HG02759 (cell line): ENCODE data around the gene BRF1.
"Not testable (repeated sequence)": the region's sequence is repeated elsewhere in the genome, so short reads cannot be mapped to it uniquely, and the experiment has no call there.

Experiments used
- ATAC-seq: cut with Tn5 transposase; IDR thresholded peaks from one replicate; pipeline ENCODE4 v1.9.1; 2021; ENCODE audit warnings: mild to moderate bottlenecking, moderate library complexity; ENCODE audit not compliant: unreplicated experiment

Gene BRF1, protein sequence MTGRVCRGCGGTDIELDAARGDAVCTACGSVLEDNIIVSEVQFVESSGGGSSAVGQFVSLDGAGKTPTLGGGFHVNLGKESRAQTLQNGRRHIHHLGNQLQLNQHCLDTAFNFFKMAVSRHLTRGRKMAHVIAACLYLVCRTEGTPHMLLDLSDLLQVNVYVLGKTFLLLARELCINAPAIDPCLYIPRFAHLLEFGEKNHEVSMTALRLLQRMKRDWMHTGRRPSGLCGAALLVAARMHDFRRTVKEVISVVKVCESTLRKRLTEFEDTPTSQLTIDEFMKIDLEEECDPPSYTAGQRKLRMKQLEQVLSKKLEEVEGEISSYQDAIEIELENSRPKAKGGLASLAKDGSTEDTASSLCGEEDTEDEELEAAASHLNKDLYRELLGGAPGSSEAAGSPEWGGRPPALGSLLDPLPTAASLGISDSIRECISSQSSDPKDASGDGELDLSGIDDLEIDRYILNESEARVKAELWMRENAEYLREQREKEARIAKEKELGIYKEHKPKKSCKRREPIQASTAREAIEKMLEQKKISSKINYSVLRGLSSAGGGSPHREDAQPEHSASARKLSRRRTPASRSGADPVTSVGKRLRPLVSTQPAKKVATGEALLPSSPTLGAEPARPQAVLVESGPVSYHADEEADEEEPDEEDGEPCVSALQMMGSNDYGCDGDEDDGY

DNA sequence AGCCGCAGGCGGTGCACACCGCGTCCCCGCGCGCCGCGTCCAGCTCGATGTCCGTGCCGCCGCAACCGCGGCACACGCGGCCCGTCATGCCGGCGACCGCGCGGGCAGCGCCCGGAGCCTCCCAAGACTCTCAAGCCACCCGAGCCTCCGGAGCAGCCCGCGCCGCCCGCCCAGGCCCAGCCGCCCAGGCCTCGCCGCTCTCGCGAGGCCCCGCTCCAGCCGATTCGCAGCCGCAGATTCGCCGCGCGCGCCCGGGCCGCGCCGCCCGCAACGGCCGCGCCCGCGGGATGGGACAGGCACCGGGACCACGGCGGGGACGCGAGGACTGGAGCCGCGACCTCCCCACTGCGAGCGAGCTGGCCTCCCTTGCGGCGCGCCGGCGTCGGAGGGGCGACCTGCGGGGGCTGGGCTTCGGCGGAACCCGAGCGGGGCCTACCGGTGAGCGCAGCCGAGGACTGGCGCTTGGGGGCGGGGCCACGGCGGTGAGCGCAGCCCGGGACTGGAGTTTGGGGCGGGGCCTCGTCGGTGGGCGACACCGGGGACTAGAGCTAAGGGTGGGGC is at the start of gene BRF1:
BRF1 (minus strand) TSS at position 460 of the 561 bp plus-strand sequence; CDS start at position 88, 372 bp downstream.
- peak; percentile 85 for ATAC-seq

GRCh38 chr14:105349992-105350391 is 49.2 kb upstream of the BRF1 start:
- no peak for ATAC-seq

GRCh38 chr14:105348945-105349699 is 48.3 kb upstream of the BRF1 start:
- ATAC-seq, result no peak

GRCh38 chr14:105348169-105348944 is 47.6 kb upstream of the BRF1 start:
- no peak for ATAC-seq

DNA sequence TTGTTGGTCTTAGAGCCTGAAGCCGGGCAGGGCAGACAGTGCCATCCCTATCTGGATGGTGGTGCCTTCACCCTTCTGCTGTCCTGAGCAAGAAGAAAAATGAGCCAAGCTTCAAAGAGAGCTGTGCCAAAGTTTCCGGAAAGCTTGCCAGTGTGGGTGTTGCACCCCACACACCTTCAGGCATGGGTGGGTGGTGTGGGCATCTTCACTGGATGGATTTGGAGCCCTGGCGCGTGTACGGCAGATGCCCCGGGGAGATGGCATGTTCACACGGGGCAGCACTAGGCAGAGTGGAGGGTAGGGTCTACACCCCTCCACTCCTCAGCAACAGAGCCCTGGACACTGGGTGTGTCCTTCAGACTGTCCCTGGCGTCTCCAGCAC is 46.8 kb upstream of the BRF1 start:
- no peak for ATAC-seq

DNA sequence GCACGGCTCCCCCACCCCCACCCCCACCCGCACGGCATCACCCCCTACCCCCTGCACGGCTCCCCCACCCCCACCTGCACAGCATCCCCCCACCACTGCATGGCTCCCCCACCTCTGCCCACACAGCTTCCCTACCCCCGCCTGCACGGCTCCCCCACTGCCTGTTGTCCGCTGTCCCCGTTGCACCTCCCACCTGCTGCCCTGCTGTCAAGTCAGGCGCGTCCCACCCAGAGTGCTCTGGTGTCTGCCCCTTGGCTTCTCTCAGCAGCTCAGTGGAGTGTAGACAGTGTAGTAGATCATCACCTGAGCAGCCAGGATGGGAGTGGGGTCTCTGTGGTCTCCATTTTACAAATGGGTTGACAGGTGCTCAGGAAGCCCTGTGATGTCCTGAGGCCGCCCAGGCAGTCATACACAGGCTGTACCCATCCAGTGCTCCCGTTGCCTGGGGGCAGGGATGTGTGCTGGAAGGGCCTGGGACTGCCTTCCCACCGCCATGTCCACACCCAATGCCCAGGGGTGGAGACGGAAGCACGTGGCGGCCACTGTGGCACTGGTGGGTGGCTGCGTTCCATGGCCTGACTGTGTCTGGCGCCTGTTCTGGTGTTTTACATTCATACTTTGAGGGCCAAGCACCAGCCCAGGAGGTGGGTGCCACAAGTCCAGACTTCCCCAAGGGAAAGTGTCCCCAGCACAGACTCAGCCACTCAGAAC is 46.2 kb upstream of the BRF1 start:
- ATAC-seq, result no peak

DNA sequence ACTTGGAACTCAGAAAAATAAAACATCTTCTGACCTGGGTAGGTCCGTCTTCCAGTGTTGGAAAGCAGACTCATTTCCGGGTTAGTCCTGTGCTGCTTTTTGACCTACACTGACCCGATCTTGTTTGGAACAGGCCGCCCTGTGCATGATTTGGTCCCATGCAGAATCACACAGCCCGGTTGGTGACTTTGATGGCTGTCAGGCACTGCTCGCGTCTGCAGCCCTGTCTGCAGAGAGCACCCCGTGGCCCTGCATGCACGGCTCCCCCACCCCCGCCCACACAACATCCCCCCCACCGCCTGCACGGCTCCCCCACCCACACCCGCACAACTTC is 45.4 kb upstream of the BRF1 start:
- ATAC-seq, result no peak

DNA sequence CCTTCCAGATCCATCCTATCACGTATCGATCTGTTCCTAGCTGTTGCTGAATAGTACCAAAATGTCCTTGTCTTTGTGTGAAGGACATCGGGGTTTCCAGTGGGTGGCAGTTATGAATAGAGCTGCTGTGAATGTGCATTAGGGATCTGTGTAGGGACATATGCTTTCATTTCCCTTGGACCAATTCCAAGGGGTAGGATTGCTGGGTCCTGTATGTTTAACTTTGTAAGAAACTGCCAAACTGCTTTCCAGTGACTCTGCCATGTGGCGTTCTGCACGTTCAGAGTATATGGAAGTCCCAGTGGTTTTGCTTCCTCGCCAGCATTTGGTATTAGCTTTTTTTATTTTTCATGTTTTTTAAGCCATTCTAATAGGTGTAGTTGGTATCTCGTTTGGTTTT is 42.4 kb upstream of the BRF1 start:
- no peak for ATAC-seq

- no peak for ATAC-seq
These were observed 40.3 kb upstream of the BRF1 start for GRCh38 chr14:105340821-105341733.

DNA sequence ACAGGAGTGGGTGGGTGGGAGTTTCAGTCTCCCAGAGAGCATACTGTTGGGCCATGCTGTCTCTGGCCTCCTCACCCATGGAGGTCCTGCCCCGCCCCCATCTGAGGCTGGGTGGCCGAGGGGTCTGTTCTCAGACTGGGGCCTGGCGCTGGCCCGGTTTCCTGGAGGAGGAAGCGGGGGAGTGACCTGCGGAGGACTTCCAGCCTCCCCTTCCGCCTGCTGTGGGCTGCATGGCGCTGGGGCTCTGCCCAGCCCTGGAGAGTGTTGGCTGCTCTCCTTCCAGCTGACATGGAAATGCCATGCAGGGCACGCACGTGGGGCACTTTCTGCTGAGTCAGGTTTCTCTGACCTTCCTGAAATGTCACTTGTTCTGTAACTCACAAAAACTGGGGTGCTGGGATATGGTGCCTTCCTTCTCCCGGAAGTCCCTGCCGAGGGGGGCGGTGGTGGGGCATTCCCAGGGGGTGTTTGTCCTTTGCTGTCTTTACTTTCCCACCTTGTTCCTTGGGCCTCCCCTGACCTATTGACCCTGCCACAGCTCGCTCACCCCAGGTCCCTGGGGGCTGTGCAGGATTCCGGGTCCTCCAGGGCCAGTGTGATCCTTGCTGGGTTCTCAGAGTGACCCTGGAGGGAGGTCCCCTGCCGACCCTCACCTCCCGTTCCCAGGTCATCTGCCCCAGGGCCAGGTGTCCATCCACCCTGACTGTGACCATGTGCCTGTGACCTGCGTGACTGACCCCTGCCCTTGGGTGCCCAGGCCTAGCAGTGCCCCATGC is 37.4 kb upstream of the BRF1 start:
- no peak for ATAC-seq

DNA sequence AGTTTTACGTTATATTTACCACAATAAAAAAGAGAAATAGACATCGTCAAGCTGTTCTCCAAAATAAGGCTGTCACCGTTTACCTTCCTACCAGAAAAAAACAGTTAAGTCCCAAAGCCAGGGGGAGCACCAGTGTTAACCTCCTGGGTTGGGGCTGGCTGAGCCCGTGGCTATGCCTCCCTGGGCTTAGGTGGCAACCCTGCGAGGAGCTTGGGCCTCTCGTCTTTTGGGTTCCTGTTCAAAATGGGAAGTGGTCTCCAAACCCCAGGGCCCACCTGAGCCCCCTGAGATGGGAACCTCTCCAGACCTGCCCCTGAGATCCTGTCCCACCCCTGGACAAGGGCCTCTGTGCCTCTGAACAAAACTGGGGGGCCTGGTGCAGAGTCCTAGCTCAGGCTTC is 36.6 kb upstream of the BRF1 start:
- ATAC-seq, result no peak

DNA sequence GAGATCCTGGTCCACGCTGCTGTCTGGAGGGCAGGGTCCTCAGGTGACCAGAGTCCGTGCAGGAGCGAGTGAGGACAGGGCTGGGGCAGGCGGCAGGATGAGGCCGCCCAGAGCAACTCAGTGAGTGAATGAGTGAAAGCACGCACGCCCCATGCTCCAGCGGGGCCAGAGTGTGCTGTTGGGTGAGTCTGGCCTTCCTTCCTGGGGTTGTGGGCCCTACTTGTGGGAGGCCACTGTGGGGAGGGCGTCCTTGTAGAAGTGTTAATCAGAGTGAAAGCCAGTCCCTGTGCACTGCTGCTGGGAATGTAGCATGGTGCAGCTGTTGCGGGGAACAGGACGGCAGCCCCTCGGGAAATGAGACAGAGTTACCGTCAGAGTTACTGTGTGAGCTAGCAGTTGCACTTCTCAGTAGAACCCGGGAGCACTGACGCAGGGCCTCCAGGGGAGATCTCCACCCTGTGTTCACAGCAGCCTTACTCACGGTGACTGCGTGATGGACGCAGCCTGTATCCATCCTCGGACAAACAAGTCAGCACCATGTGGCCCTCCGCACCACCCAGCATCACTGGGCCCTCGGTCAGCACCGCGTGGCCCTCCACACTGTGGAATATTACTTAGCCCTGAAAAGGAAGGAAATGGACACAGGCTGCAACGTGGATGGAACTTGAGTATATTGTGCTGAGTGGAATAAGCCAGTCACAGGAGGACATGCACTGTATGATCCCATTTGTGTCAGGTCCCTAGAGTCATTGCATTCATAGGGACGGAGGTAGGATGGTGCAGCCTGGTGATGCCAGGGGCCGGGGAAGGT is 35.9 kb upstream of the BRF1 start:
- ATAC-seq, result no peak

GRCh38 chr14:105335735-105336476 is 35.1 kb upstream of the BRF1 start:
- ATAC-seq, result no peak

- not testable (repeated sequence) for ATAC-seq
These were observed 34.4 kb upstream of the BRF1 start for GRCh38 chr14:105335231-105335542.

- ATAC-seq, result no peak
These were observed 33.8 kb upstream of the BRF1 start for GRCh38 chr14:105334383-105335230.
